D341Med (cell line): Measurements from ENCODE around the gene UAP1.

ENCODE experiments used
- DNase-seq: peaks from one replicate; pipeline ENCODE4 v3.0.0; 2012; ENCODE audit warnings: low spot score

UAP1 gene

DNA sequence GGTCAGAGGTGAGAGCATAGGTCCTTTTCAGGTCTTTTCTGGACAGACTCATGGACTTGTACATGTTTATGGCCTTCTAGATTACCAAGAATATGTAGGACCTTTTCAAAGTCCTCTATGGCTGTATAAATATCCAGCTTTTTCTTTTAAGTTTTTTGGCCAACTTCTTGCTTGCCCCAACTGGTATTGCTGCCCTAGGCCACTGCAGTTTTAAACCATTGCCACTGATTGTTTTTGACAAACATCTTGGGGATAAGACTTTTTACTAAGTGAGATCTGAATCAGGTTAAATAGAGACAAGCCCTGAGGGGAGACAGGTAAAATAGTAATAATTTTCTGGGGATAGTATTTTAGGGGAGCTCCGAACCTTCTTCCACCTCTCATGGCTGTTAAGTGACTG is 56.0 kb downstream of the UAP1 start:
- DNase-seq: no peak

DNA sequence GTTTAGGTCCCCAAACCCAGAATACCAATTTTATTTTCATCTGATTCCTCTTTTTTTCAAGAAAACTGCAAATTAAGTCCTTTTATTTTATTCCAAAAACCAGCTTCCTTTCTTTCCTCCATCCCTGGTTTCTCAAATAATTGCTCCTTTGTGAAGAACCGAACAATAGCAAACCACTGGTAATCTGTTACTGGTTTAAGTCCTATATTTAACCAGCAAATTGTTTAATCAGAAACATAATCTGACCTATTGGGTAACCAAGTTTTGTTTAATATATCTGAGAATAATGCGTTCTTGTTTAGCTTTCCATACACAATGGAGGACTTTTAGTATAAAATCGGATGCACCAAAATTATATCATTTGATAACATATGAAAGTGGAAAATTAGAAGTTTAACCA is 57.6 kb downstream of the UAP1 start:
- no peak for DNase-seq

DNA sequence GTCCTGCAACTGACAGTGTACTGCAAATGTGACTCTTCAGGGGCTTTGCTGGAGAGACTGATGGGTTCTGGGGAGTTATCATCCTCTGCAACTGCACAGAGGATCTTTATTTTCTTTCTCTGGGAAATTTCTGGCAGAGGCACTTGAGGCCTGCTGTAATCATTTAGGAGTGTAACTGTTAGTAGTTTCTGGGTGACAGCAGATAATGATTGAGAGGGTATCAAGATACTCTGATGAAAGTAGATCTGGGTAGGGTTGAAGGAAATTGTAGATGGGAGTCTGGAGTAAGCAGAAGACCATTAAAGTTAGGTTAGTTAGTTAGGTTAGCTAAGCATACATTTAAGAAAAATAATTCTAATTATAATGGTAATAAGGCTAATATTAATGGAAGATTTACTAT is 59.7 kb downstream of the UAP1 start:
- no peak for DNase-seq

DNA sequence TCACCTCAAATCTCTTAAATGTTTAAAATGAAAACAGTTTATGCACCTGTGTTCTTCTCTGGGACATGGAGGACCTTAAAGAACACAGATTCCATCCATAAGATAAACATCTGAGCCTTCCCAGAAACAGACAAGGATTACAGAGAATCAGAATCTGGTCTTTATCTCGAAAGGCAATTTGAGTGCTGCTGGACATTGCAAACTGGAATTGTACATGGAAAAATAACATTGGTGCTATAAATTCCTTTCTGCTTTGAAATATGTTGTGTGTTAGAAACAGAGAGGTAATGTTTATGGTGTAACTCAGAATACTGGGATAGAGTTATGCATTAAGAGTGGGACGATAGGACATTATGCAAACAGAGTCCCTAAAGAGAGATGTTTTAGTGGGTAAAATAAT is 64.2 kb downstream of the UAP1 start:
- no peak for DNase-seq

DNA sequence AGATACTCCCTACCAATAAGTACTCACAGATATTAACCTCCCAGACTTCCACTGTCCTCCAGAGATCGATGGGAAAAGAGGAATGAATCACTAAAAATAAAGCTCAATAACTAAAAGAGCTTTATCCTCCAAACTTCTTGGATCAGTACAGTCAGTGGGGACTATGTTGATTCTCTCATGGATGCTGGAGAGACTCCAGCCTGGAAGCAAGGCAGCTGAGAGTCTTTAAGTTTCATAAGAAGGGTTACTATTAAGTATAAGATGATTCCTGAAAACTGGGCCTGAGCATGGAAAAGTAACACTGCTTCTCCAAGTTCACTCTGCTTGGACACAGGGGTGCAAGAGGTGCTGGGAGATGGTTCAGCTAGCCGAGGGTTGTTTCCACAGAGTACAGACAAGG is 64.6 kb downstream of the UAP1 start:
- DNase-seq: no peak

DNA sequence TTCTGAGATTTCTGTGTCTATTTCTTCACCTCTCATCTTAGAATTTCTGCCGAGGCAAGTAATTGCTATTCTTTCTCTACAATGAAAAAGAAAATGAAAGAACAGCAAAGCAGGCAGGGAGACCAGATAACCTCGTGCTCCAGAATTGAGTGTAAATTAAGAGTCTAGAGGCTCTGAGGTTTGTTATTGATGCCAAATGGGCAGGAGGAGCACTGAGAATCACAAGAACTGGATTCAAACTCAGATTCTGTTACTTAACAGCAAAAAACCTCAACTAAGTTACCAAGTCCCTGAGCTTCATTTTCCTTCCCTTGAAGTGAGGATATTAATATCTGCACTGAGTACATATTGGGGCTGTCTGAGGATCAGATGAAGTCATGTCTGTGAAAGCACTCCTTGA is 65.2 kb downstream of the UAP1 start:
- no peak for DNase-seq

DNA sequence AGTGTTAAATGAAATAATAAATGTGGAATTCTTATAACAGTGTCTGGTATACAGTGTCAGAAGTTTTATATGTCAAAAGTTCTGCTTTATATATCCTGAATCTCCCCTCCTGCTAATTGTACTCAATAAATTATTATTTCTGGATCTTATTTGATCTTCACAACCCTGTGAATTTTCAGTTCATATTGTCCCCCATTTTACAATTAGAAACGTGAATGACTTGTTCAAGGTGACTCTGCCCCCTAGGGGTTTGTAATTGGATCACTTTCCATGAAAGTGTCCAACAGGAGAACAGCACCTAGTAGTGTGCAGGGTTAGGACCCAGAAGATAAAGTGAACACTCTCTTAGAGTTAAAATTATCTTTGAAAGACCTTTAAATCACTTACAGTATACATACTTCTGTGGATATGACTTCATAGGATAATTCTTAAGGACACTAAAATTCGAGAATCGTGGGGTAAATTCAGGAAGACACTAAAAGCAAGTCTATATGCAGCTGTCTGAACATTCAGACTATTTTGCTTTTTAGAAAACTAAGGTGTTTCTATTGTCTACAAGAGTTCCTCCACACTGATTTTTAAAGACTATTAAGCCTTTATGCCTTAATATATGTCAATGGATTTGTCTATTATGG is 66.3 kb downstream of the UAP1 start:
- DNase-seq: no peak

DNA sequence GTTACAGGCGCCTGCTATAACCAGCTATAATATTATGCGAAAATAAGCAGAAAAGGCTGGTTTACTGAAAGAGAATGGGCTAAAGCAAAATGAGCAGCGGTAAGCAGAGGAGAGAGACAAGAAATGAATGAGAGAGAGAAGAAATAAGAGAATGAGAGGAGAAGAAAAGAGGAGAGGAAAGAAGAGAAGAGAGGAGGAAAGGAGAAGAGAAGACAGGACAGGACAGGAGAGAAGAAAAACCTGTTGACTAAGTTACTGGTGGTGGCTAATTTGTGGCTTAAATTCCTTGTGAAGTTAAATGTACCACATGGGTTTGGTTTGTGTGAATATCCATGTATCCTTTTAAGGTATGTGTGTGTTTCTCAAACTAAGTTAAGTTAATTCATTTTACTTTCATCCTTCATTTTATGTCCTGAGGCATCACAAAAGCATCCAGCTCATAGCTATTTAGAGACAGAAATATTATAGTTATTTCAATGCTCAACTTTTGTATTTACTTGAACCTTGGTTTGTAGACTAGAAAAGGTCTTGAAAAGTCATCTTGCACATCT is 67.6 kb downstream of the UAP1 start:
- no peak for DNase-seq

DNA sequence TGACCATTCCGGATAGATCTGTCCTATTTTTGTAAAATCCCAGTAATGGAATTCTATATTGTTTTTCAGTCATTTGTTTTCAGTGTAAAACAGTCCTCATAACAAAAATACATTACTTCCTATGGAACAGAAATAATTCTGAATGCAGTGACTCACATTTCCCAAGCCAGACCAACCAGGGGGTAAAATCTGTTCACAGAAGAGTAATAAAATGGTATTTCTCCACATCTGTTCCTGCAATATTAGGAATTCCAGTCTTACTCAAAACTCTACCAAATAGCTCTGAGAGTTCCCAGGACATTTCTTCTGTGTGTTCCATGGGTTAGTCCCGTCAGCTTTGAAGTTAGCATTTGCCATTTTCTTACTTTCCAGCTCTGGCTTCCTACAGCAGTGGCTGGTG is 68.1 kb downstream of the UAP1 start:
- no peak for DNase-seq

DNA sequence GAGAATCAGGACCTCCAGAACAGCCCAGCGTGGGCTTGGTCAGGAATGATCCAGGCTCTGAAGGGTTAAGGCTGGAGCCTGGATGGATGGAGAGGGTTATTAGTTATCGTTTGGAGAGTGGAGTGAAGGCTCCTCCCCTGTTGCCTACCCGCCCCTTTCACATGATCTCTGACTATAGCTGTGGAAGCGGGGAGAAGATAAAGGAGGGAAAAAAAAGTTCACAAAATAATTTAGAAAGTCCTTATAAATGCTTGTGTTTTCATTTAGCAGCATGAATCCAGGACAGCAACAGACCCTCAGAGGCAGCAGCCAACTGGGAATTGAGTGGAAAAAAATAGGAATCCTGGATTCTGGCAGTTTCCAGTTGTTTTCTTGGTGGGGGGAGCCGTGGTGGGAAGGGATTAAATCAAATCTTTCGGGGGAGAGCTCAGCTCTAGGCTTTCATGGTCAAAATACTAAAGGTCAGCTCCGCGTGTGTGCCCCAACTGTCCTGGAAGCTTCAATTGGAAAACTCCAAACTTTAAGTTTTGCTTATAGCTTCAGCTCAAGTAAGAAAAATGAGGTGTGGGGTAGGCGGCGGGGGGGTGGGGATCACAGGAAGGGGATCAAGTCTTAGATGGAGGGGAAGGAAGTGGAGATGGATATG is 70.1 kb downstream of the UAP1 start:
- no peak for DNase-seq

DNA sequence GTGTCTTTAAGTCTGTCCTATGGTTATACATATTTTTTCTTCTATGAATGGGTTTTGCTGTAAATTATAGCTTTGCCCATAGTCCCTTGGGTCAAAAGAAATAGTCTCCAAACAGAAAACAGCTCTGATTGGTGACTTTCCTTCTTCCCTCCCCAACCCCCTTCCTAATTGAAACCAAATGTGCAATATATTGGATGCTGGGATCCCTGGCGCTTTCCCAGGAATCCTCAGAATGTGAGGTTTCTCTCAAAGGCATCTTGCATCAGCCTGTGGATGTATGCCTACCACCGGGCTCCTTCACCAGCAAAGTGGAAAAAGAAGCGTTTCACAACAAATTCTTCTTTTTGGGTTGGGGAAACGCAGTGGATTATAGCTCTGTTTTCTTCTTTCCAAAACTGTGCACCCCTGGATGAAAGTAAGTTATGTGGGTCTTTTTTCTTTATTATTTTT is 70.7 kb downstream of the UAP1 start, which contains the start of gene DDR2:
DDR2 (plus strand) TSS at position 248 of the 450 bp plus-strand sequence. CDS start 86,600 bp downstream, outside the sequence.
- no peak for DNase-seq

DNA sequence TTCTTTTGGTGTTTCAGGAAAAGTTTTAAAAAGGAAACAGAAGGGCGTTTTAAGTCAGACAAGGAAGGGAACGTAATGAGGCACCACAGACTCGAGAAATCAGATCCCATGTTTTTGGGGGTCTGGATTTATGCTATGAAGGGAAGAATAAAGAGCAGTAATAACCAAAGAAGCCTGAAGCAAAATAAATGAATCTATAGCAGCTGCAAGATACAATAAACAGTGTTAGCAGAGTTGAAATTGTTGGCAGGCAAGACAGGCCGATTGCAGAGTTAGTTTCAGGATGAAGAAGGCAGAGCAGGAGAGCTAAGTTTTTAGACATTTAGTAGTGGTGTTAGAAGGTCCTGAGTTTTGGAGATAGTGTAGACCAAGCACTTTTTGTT is 71.2 kb downstream of the UAP1 start:
- no peak for DNase-seq

DNA sequence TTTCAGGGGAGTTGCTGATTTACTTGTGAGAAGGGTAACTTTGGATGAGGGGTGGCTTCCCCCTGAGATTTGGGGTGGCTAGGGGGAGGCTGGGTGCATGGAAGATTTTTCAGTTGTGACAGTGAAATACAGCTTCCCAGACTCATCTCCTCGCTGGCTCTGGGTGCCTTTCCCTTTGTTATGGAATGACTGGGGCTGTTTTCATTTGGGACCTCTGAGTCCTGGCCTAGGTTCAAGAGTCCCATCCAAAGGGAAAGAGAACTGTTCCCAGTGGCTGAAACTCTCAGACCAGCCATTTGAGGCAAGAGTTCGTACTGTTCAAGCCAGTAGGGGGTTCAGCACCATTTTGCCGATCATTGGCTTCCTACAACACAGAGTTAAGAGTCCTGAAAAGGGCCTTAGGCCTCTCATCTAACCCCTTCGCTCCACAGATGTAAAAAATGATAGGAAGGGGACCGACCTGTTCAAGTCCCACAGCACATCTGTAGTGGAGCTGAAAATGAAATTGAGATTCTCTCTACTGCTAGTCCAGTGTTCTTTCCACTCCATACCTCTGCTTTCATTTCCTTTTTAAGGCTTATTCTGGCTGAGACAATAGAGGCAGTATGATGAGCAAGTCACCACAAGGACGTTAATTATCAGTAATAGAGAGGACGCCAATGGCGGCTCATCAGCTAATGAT is 71.7 kb downstream of the UAP1 start:
- DNase-seq: no peak

DNA sequence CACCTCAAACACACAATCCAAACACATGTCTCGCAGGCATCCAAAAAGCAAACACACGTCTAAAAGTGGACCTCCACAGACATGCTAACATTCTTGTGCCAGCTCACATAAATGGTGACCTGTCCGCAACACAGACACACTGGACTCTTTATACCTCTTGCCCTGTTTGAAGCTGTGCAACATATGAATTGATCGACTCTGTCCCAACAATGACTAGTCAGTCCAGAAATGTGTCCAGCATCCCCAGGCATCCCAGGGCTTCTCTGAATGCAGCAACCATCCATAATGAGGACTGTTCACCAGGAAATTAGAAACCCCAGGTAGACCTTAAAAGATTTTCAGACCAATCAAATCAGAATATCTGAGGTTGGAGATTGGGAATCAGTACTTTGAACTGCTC is 73.9 kb downstream of the UAP1 start:
- no peak for DNase-seq

DNA sequence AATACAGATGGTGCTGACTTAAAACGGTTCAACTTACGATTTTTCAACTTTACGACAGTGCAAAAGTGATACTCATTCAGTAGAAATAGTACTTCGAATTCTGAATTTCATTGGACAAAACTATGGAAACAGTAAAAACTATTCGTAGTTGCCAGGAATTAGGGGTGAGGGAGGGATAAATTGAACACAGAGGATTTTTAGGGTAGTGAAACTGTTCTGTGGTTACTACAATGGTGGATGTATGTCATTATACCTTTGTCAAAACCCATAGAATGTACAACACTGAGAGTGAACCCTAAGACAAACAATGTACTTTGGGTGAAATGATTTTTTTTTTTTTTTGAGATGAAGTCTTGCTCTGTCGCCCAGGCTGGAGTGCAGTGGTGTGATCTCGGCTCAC is 78.2 kb downstream of the UAP1 start:
- no peak for DNase-seq

DNA sequence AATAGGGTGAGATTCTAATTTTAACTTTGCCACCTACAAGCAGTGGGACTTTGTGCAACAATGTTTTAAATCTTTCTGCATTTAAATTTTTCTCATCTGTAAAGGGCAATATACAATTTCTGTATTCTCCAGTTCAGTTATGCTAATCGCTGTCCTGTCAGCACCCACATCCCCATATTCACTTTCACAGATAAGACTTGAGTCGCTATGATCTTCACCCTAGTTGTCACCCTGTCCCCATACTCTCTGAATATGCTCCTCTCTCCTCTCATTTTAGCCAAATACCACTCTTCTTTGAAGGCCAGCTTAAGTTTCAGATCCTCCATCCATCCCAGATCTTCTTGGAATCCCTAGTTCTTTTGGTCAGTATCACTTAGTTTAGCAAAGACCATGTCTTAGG is 79.6 kb downstream of the UAP1 start:
- DNase-seq: no peak

DNA sequence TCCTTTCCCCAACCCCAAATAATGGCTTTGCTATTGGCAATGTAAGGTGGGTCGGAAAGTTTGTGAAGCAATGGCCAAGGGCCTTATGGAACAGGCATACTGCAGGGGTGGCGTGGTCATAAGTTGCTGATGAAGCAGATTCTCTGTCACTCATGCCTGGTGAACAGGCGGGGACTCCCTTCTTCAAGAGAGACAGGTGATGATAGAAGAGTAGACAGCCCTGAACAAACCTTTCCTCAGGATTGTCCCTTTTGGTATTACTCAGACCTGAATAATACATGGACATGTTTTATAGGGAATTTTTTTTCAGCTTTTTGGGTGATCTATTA is 83.4 kb downstream of the UAP1 start:
- no peak for DNase-seq

DNA sequence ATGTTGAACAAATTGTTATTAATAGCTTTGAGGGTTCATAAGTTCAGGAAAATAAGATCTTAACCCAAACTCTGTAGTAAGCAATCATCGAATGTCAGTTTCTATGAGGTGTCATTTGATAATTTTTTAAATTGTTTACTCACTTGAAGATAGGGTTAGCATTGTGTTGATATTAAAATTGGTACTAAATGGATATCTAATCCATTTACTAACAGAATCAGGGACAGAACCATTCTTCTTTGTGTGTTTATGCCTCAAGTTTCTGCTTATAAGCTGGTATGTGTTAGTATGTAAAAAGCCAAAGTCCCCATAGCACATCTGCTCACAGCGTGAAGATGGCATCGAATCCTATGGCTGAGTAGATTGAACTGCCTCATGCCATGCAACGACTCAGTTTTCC is 84.1 kb downstream of the UAP1 start:
- DNase-seq: no peak

DNA sequence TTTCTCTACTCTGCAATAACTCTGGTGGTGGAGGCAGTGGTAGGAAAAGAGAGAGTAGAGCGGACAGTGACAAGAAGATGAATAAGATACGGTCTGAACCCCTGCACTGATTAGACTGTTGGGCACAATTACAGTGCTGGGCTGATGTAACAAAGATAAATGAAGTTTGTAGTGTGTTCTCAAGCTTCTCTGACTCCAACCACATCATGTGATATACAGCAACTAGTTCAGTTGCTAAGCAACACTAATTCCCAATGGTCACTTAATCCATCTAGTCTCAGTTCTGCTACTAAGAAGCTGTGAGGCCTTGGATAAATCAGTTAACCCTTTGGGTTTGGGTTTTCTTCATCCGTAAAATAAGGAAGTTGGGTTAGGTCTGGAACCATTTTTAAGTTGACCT is 88.1 kb downstream of the UAP1 start:
- DNase-seq: no peak
